ENCODE data around the gene SARDH.

GRCh38 chr9:133614678-133615077 lies 123.5 kb downstream of the SARDH start:
- TF ChIP-seq EZH2 (IDR thresholded peaks at IDR 0.05; ENCODE audit: low read depth) = no peak
- TF ChIP-seq, protein P1, sequence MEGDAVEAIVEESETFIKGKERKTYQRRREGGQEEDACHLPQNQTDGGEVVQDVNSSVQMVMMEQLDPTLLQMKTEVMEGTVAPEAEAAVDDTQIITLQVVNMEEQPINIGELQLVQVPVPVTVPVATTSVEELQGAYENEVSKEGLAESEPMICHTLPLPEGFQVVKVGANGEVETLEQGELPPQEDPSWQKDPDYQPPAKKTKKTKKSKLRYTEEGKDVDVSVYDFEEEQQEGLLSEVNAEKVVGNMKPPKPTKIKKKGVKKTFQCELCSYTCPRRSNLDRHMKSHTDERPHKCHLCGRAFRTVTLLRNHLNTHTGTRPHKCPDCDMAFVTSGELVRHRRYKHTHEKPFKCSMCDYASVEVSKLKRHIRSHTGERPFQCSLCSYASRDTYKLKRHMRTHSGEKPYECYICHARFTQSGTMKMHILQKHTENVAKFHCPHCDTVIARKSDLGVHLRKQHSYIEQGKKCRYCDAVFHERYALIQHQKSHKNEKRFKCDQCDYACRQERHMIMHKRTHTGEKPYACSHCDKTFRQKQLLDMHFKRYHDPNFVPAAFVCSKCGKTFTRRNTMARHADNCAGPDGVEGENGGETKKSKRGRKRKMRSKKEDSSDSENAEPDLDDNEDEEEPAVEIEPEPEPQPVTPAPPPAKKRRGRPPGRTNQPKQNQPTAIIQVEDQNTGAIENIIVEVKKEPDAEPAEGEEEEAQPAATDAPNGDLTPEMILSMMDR (conservative IDR thresholded peaks at IDR 0.05) = no peak

Data from PC-9 (cell line).